ENCODE measurements around the gene PEMT.

Gene PEMT

DNA sequence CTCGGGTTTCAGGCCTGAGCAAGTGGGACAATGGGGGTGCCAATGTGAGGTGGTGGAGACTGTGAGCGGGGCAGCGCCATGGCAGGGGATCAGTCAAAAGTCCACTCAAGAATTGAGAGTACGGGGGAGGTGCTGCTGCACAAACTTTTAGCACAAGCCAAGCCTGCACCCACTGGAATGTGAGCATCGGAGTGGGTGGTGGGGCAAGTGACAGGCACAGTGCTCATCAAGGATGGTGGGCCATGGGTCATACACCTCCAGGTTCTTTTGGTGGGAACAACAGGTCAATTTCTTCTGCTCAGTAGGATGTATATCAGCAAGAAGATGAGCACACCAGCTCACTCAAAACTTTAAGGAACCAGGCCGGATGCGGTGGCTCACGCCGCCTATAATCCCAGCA is 32.4 kb upstream of the PEMT start:
- Histone ChIP-seq H3K27me3 (replicated peaks) (no peaks in the 10 kb centered on the region), H3K4me3 (ENCODE audit: low read depth, low read length) (no peak overlapping the region), H3K36me3 (replicated peaks) (no peaks in the 10 kb centered on the region), H3K27ac (no peak overlapping the region)
- in situ Hi-C loops (cut with HindIII; ENCODE audit: low pct_ligation_motif_present, low sequenced_read_pairs): loop anchor here (25.0 kb wide), 1 partner anchor 262 kb away; no protein-coding TSS in a partner anchor
- no peak for DNase-seq
- TF ChIP-seq, protein P1, sequence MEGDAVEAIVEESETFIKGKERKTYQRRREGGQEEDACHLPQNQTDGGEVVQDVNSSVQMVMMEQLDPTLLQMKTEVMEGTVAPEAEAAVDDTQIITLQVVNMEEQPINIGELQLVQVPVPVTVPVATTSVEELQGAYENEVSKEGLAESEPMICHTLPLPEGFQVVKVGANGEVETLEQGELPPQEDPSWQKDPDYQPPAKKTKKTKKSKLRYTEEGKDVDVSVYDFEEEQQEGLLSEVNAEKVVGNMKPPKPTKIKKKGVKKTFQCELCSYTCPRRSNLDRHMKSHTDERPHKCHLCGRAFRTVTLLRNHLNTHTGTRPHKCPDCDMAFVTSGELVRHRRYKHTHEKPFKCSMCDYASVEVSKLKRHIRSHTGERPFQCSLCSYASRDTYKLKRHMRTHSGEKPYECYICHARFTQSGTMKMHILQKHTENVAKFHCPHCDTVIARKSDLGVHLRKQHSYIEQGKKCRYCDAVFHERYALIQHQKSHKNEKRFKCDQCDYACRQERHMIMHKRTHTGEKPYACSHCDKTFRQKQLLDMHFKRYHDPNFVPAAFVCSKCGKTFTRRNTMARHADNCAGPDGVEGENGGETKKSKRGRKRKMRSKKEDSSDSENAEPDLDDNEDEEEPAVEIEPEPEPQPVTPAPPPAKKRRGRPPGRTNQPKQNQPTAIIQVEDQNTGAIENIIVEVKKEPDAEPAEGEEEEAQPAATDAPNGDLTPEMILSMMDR (IDR thresholded peaks at IDR 0.05; ENCODE audit: low read depth, low read length, missing control alignments): no peak

DNA sequence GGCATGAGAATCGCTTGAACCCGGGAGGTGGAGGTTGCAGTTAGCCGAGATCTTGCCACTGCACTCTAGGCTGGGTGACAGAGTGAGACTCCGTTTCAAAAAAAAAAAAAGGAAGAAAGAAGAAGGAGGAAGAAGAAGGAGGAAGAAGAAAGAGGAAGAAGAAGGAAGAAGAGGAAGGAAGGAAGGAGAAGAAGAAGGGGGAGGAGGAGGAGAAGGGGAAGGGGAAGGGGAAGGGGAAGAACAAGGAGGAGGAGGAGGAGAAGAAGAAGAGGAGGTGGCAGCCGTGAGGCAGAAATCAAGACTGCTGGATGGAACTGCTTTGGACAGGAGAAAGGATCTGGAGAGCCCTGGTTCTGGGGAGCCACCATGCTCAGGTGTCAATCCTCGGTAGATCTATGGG is 29.7 kb upstream of the PEMT start:
- Histone ChIP-seq H3K27ac (no peak overlapping the region), H3K27me3 (replicated peaks) (no peaks in the 10 kb centered on the region), H3K4me3 (ENCODE audit: low read depth, low read length) (no peak overlapping the region), H3K36me3 (replicated peaks) (no peaks in the 10 kb centered on the region)
- TF ChIP-seq, protein P1 (IDR thresholded peaks at IDR 0.05; ENCODE audit: low read depth, low read length, missing control alignments): no peak
- DNase-seq: no peak
- in situ Hi-C loops (cut with HindIII; ENCODE audit: low pct_ligation_motif_present, low sequenced_read_pairs): loop anchor here (25.0 kb wide), 1 partner anchor 259 kb away; no protein-coding TSS in a partner anchor

- H3K4me3 ChIP-seq (ENCODE audit: low read depth, low read length): no peak overlapping the region
- no peaks in the 10 kb centered on the region for H3K27me3 ChIP-seq (replicated peaks)
Measured at GRCh38 chr17:17613708-17614114, 22.2 kb upstream of the PEMT start.

DNA sequence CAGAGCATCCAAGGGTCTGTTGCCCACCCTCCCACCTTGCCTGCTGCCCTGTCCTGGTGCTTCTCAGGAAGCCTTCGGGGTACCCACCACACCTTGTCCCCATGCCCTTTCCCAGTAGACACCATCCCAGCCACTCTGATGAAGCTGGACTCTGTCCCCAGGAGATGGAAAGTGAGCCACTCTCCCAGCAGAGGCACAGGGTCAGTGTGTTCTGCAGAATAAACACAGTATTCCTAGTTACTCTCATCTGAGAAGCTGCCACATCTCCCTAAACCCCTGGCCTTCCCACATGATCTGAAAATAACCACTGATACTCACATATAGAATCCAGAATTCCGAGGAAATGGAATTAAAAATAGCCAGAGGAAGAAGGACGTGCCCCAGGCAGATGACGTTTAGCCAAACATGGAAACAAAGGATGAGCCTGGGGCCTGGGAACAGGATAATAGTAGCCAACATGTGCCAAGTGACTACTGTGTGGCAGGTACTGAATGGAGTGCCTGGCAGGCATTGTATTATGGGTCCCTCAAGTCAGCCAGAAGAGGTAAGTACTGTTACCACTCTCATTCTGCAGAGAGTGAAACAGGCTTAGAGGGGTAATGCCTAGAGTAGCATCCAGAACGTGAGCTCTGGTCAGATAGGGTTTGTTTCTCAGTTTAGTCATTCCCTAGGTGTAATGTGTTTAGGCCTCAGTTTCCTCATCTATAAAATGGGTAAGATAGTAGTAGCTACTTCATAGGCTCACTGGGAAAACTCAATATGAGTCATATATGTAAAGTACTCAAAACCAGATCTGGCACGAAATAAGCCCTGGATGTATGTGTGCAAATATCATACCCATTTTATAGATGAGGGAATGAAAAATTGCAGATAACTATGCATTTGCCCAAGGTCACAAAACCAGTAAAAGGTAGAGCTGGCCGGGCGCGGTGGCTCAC is 20.8 kb upstream of the PEMT start:
- in situ Hi-C loops (cut with HindIII; ENCODE audit: low pct_ligation_motif_present, low sequenced_read_pairs): loop anchor here (25.0 kb wide), 1 partner anchor 250 kb away; no protein-coding TSS in a partner anchor

More at GRCh38 chr17:17613708-17614114, 22.2 kb upstream of the PEMT start:
- TF ChIP-seq, protein P1 (IDR thresholded peaks at IDR 0.05; ENCODE audit: low read depth, low read length, missing control alignments): peak; percentile 85
- in situ Hi-C loops (cut with HindIII; ENCODE audit: low pct_ligation_motif_present, low sequenced_read_pairs): loop anchor here (25.0 kb wide), 1 partner anchor 251 kb away; no protein-coding TSS in a partner anchor
- no peaks in the 10 kb centered on the region for H3K36me3 ChIP-seq (replicated peaks)
- peak; percentile 82 for DNase-seq
- H3K27ac ChIP-seq: no peak overlapping the region

GRCh38 chr17:17609121-17609520 is 17.6 kb upstream of the PEMT start:
- H3K27ac ChIP-seq: no peak overlapping the region
- H3K4me3 ChIP-seq (ENCODE audit: low read depth, low read length): no peak overlapping the region
- TF ChIP-seq, protein P1 (IDR thresholded peaks at IDR 0.05; ENCODE audit: low read depth, low read length, missing control alignments): no peak
- no peaks in the 10 kb centered on the region for H3K27me3 ChIP-seq (replicated peaks)
- no peak for DNase-seq
- no peaks in the 10 kb centered on the region for H3K36me3 ChIP-seq (replicated peaks)
- in situ Hi-C loops (cut with HindIII; ENCODE audit: low pct_ligation_motif_present, low sequenced_read_pairs): loop anchor here (25.0 kb wide), 1 partner anchor 247 kb away; no protein-coding TSS in a partner anchor

More for the DNA sequence above, 20.8 kb upstream of the PEMT start:
- Histone ChIP-seq H3K27me3 (replicated peaks) (no peaks in the 10 kb centered on the region), H3K27ac (no peak overlapping the region), H3K4me3 (ENCODE audit: low read depth, low read length) (no peak overlapping the region), H3K36me3 (replicated peaks) (no peaks in the 10 kb centered on the region)
- TF ChIP-seq, protein P1 (IDR thresholded peaks at IDR 0.05; ENCODE audit: low read depth, low read length, missing control alignments): no peak
- DNase-seq: no peak
